ENCODE measurements around the gene SNHG17.
"Not testable (repeated sequence)": the region's sequence is repeated elsewhere in the genome, so short reads cannot be mapped to it uniquely, and the experiment has no call there.

Gene SNHG17

GRCh38 chr20:38447251-38447661, 12.1 kb upstream of the SNHG17 start:
- DNase-seq = no peak

GRCh38 chr20:38446441-38447209, 11.5 kb upstream of the SNHG17 start:
- peak; percentile 94 for DNase-seq

- DNase-seq = no peak
Measured at GRCh38 chr20:38445901-38446425, 10.8 kb upstream of the SNHG17 start.

GRCh38 chr20:38445381-38445796, 10.3 kb upstream of the SNHG17 start:
- DNase-seq = no peak

GRCh38 chr20:38441916-38442315, 6.8 kb upstream of the SNHG17 start:
- no peak for DNase-seq

GRCh38 chr20:38441110-38441509, 6.0 kb upstream of the SNHG17 start:
- DNase-seq = not testable (repeated sequence)

GRCh38 chr20:38437796-38438195, 2.7 kb upstream of the SNHG17 start:
- DNase-seq = no peak

GRCh38 chr20:38435555-38435939, 419 bp upstream of the SNHG17 start:
- DNase-seq = no peak

GRCh38 chr20:38434301-38434741, 807 bp downstream of the SNHG17 start:
- peak; percentile 41 for DNase-seq

- DNase-seq = no peak
Measured at GRCh38 chr20:38433304-38433972, 1.7 kb downstream of the SNHG17 start.

GRCh38 chr20:38432870-38433269, 2.3 kb downstream of the SNHG17 start:
- not testable (repeated sequence) for DNase-seq

- no peak for DNase-seq
Measured at GRCh38 chr20:38432292-38432691, 2.8 kb downstream of the SNHG17 start.

- DNase-seq = no peak
Measured at GRCh38 chr20:38430679-38431325, 4.3 kb downstream of the SNHG17 start.

GRCh38 chr20:38429301-38429700, 5.8 kb downstream of the SNHG17 start:
- no peak for DNase-seq

GRCh38 chr20:38428800-38429199, 6.3 kb downstream of the SNHG17 start:
- DNase-seq = no peak

- no peak for DNase-seq
Measured at GRCh38 chr20:38427655-38428023, 7.5 kb downstream of the SNHG17 start.

- no peak for DNase-seq
Measured at GRCh38 chr20:38426006-38426897, 8.9 kb downstream of the SNHG17 start.

- DNase-seq = no peak
Measured at GRCh38 chr20:38424401-38424800, 10.7 kb downstream of the SNHG17 start.

- no peak for DNase-seq
Measured at GRCh38 chr20:38423541-38423940, 11.6 kb downstream of the SNHG17 start.

GRCh38 chr20:38421915-38422314, 13.2 kb downstream of the SNHG17 start:
- DNase-seq = no peak

GRCh38 chr20:38420388-38421085, 14.6 kb downstream of the SNHG17 start:
- DNase-seq = no peak
